Lower leg skin (tissue), 4 donors: ENCODE measurements around the gene ESX1. TPM values are rescaled to one million over a fixed set of nuclear protein-coding genes. Genes with fewer than 3 reads are reported as not detected.
"Not testable (repeated sequence)": the region's sequence is repeated elsewhere in the genome, so short reads cannot be mapped to it uniquely, and the experiment has no call there.

Experiments
- DNase-seq, 2 donors: peaks; one replicate each; pipeline ENCODE4 v3.0.0-alpha.2; 2019; ENCODE audit warnings: low spot score in 2 of 2
- H3K4me3 ChIP-seq: fragments of 200-600 bp; sonication (generic); 2 replicates; pipeline ENCODE4 v1.5.1; 2017; ENCODE audit warnings: mild to moderate bottlenecking, low read depth; ENCODE audit not compliant: poor library complexity, severe bottlenecking
- POLR2A ChIP-seq, 2 donors: fragments of 450-650 bp; IDR thresholded peaks; one replicate each; pipeline ENCODE4 v1.6.1; 2016 to 2017; ENCODE audit warnings: antibody characterized with exemption in 2 of 2, mild to moderate bottlenecking in 1 of 2, moderate library complexity in 1 of 2
- WGBS, 2 donors: methylation state at CpG; one replicate each; pipeline ENCODE4 v1.1.5; 2018; 5-methylcytosine and 5-hydroxymethylcytosine counted together
- intact Hi-C: fragments of 100-400 bp; cut with DNase I; formaldehyde crosslinking; loops from one replicate; pipeline ENCODE4 v1.15.0; 2023; ENCODE audit warnings: low total_unique reads
- total RNA-seq, 4 donors: library from RNA; depleted of rRNA; stranded (reverse); fragments of >200 nt; gene quantifications; one replicate each; pipeline ENCODE4 v1.1.0, GENCODE V29; 2016
- TF ChIP-seq, protein P1 (sequence below), 3 donors: fragments of 450-650 bp; IDR thresholded peaks; one replicate each; pipeline ENCODE4 v1.5.1; 2016; ENCODE audit warnings: antibody characterized with exemption in 3 of 3, mild to moderate bottlenecking in 3 of 3, moderate library complexity in 2 of 3

Gene ESX1
- total RNA-seq, 4 donors from 2014 or later: not detected

DNA sequence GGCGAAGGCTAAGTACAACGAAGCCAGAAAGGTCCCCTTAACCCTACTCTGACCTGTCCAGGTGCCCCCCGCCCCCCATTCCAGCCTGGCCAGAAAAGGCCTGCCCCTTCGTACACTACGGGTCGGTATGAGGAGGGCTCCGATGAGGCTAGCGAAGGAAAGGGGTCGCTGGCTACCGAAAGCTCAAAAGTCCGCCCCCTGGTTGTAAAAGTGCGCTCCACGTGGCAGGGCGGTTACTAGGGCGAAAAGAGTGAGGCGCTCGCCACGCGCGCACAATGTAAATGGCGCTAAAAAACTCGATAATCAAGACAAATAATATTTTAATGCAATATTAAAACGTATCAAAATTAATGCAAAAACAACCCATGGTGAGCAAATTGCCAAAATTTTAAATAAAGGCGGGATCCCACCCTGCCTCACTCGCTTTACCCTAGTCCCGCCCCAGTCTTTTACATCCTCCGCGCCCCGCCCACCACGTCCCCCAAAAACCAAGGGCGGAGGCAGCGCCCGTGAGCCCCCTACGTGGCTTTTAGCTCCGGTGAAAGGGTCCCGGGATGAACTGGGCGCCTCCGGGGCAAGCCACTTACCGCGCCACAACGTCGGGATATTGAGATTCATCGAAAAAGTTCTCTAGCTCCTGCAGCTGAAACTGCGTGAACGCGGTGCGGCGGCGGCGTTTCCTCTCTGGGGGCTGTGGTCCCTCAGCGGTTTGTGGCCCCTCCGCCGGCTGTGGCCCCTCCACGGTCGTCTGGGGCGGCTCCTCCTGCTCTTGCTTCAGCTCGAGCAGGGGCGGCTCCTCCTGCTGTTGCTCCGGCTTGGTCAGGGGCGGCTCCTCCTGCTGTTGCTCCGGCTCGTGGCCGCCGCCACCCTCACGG is 929 bp downstream of the ESX1 start:
- intact Hi-C loops: no loop called here
- 5 to 34% methylated on average over 37 to 65 of the region's 65 CpGs for WGBS, 2 donors
- TF ChIP-seq, protein P1, sequence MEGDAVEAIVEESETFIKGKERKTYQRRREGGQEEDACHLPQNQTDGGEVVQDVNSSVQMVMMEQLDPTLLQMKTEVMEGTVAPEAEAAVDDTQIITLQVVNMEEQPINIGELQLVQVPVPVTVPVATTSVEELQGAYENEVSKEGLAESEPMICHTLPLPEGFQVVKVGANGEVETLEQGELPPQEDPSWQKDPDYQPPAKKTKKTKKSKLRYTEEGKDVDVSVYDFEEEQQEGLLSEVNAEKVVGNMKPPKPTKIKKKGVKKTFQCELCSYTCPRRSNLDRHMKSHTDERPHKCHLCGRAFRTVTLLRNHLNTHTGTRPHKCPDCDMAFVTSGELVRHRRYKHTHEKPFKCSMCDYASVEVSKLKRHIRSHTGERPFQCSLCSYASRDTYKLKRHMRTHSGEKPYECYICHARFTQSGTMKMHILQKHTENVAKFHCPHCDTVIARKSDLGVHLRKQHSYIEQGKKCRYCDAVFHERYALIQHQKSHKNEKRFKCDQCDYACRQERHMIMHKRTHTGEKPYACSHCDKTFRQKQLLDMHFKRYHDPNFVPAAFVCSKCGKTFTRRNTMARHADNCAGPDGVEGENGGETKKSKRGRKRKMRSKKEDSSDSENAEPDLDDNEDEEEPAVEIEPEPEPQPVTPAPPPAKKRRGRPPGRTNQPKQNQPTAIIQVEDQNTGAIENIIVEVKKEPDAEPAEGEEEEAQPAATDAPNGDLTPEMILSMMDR (IDR thresholded peaks at IDR 0.05): no peak
- no peak for TF ChIP-seq POLR2A (IDR thresholded peaks at IDR 0.05)
- no peak for DNase-seq
- no peak overlapping the region for H3K4me3 ChIP-seq

- intact Hi-C loops: no loop called here
- no peak for DNase-seq
- no peak overlapping the region for H3K4me3 ChIP-seq
- TF ChIP-seq POLR2A (IDR thresholded peaks at IDR 0.05): no peak
- 54 to 91% methylated on average over 1 to 16 of the region's 17 CpGs for WGBS, 2 donors
Measured at GRCh38 chrX:104250470-104250869, 4.3 kb downstream of the ESX1 start.

DNA sequence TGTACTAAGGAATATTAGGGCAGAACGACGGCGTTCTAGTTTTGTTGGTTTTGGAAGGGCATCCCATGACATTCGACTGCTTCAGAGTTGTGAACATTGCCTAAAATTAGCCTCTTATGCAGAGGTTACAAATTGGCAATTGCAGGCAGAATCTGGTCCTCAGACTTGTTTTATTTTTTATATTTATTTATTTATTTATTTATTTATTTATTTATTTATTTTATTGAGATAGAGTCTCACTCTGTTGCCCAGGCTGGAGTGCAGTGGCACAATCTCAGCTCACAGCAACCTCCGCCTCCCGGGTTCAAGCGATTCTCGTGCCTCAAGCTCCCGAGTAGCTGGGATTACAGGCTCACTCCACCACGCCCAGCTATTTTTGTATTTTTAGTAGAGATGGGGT is 24.7 kb downstream of the ESX1 start:
- DNase-seq, intact Hi-C loops, H3K4me3 ChIP-seq: not testable (repeated sequence)
- 83 to 88% methylated on average over 10 of the region's 10 CpGs for WGBS, 2 donors

DNA sequence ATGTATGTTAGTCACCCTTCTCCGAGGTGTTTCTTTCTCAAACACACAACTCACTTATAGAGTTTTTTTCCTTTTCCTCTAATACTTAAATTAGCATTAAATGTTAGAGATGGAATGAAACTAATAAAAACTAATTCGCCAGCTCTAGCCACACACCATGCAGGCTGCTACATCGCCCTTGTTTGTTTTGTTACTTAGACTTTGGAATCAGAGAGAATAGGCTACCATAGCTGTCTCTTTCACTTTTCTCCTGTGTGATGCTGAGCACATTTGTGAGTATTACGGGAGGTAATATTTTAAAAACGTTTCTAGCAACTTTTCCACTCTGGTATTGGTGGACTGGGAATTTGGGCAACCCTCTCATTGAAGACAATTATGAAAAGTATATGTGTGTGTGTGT is 43.5 kb downstream of the ESX1 start:
- no peak for DNase-seq
- H3K4me3 ChIP-seq: no peak overlapping the region
- intact Hi-C loops: no loop called here
- 59 to 82% methylated on average over 5 of the region's 5 CpGs for WGBS, 2 donors
- TF ChIP-seq, protein P1 (IDR thresholded peaks at IDR 0.05): no peak
- no peak for TF ChIP-seq POLR2A (IDR thresholded peaks at IDR 0.05)

DNA sequence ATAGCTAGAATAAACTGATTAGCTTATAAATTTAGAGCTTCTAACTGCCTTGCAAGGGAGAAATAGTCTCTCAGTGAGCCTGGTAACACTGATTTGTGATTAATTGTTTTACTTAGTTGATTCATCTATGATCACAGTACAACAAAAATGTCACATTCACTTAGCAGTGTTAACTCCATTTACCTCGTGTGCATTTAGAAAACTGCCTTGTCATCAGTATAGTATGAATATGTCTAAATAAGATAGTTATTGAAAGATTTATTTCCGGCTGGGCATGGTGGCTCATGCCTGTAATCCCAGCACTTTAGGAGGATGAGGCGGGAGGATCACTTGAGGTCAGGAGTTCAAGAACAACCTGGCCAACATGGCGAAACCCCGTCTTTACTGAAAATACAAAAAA is 49.2 kb downstream of the ESX1 start:
- H3K4me3 ChIP-seq: no peak overlapping the region
- intact Hi-C loops: no loop called here
- WGBS, 2 donors: 80 to 91% methylated on average over 5 of the region's 5 CpGs
- TF ChIP-seq, protein P1 (IDR thresholded peaks at IDR 0.05): no peak
- TF ChIP-seq POLR2A (IDR thresholded peaks at IDR 0.05): no peak
- DNase-seq: no peak

Other genes with a start within 250 kb of the ESX1 start
- not detected for gene H2BW1, start 241.2 kb downstream of the ESX1 start, total RNA-seq
- gene H2BW2, start 215.0 kb downstream of the ESX1 start, total RNA-seq: not detected
- gene TMSB15C, start 178.7 kb downstream of the ESX1 start, total RNA-seq: 1 to 10 TPM in 1 of 4 donors, under 1 TPM in 3; 0.08 to 1.0 (median 0.62) TPM
- gene ZCCHC18, start 142.4 kb downstream of the ESX1 start, total RNA-seq: under 1 TPM in 3 of 4 donors, not detected in 1; 0.16 to 0.51 (median 0.42) TPM
- 1 to 10 TPM; 3.7 to 7.5 (median 5.9) TPM for gene SLC25A53, start 97.9 kb downstream of the ESX1 start, total RNA-seq
- gene FAM199X, start 88.5 kb downstream of the ESX1 start, total RNA-seq: 10 to 100 TPM; 11.5 to 14.7 (median 14.6) TPM